Measurements from ENCODE around the gene INHA.

GRCh38 chr2:219566640-219567039, 5.5 kb upstream of the INHA start:
- TF ChIP-seq CTCF (IDR thresholded peaks at IDR 0.05) (no peak), POLR2A (IDR thresholded peaks at IDR 0.05) (no peak)

All from lower leg skin (tissue), 3 donors.